BE2C (cell line): ENCODE results near the gene ELP5.

ENCODE experiments used
- DNase-seq: peaks from one replicate; pipeline ENCODE4 v3.0.0-alpha.2; 2020
- H3K27me3 ChIP-seq: fragments of 250-450 bp; sonication (Bioruptor Pico); 2 replicates; pipeline ENCODE4 v1.5.1; 2020; ENCODE audit warnings: mild to moderate bottlenecking
- H3K36me3 ChIP-seq: fragments of 250-450 bp; sonication (Bioruptor Pico); 2 replicates; pipeline ENCODE4 v1.5.1; 2020; ENCODE audit warnings: mild to moderate bottlenecking
- H3K4me1 ChIP-seq: fragments of 250-450 bp; sonication (Bioruptor Pico); 2 replicates; pipeline ENCODE4 v1.5.1; 2020
- H3K4me3 ChIP-seq: 2 replicates; pipeline ENCODE4 v1.5.1; 2011; ENCODE audit warnings: low read depth, low read length
- H3K9me3 ChIP-seq: fragments of 250-450 bp; sonication (Bioruptor Pico); 2 replicates; pipeline ENCODE4 v1.5.1; 2020
- TF ChIP-seq, protein P1 (sequence below): IDR thresholded peaks from 2 replicates; pipeline ENCODE4 v1.5.1; 2012; ENCODE audit warnings: mild to moderate bottlenecking, low read depth, low read length

Gene ELP5

GRCh38 chr17:7256766-7257456 is 4.9 kb downstream of the ELP5 start:
- no peaks in the 10 kb centered on the region for H3K9me3 ChIP-seq
- no peak overlapping the region for H3K4me3 ChIP-seq
- no peaks in the 10 kb centered on the region for H3K27me3 ChIP-seq
- H3K36me3 ChIP-seq, result no peaks in the 10 kb centered on the region
- DNase-seq, result no peak
- H3K4me1 ChIP-seq, result no peaks in the 10 kb centered on the region; the same call in 1 of the 2 replicates
- TF ChIP-seq, protein P1, sequence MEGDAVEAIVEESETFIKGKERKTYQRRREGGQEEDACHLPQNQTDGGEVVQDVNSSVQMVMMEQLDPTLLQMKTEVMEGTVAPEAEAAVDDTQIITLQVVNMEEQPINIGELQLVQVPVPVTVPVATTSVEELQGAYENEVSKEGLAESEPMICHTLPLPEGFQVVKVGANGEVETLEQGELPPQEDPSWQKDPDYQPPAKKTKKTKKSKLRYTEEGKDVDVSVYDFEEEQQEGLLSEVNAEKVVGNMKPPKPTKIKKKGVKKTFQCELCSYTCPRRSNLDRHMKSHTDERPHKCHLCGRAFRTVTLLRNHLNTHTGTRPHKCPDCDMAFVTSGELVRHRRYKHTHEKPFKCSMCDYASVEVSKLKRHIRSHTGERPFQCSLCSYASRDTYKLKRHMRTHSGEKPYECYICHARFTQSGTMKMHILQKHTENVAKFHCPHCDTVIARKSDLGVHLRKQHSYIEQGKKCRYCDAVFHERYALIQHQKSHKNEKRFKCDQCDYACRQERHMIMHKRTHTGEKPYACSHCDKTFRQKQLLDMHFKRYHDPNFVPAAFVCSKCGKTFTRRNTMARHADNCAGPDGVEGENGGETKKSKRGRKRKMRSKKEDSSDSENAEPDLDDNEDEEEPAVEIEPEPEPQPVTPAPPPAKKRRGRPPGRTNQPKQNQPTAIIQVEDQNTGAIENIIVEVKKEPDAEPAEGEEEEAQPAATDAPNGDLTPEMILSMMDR, result no peak

GRCh38 chr17:7258731-7259554 is 6.9 kb downstream of the ELP5 start:
- H3K4me1 ChIP-seq, result no peaks in the 10 kb centered on the region
- H3K4me3 ChIP-seq, result no peak overlapping the region
- no peaks in the 10 kb centered on the region for H3K9me3 ChIP-seq
- no peak for DNase-seq
- no peaks in the 10 kb centered on the region for H3K36me3 ChIP-seq
- TF ChIP-seq, protein P1, result no peak
- H3K27me3 ChIP-seq, result peaks cover 5% of the 10 kb centered on the region; the same call in 1 of the 2 replicates

- no peaks in the 10 kb centered on the region for H3K4me1 ChIP-seq
- no peak for DNase-seq
- no peaks in the 10 kb centered on the region for H3K36me3 ChIP-seq
These were observed 7.5 kb downstream of the ELP5 start for GRCh38 chr17:7259555-7259889.

DNA sequence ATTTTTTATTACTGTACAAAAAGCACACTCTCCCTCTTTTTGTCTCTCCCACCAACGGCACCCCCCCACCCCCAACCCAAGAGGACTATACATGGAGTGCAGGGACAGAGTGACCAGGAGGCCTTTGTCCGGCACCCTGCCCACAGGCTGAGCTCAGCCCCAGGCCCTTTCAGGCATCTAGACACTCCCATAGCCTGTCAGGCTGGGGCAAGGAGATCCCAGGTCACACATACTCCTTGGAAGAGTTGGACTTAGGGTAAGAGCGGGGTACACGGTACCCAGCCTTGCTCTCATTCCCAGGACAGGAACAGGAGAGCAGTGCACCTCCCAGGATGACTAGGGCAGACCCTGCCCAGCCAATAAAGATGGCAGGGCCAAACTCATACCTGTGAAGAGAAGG is 8.1 kb downstream of the ELP5 start:
- no peaks in the 10 kb centered on the region for H3K36me3 ChIP-seq
- no peaks in the 10 kb centered on the region for H3K4me1 ChIP-seq
- H3K27me3 ChIP-seq, result peaks cover 5% of the 10 kb centered on the region; the same call in 1 of the 2 replicates
- no peaks in the 10 kb centered on the region for H3K9me3 ChIP-seq
- no peak for DNase-seq
- no peak overlapping the region for H3K4me3 ChIP-seq
- TF ChIP-seq, protein P1, result no peak

More at GRCh38 chr17:7259555-7259889, 7.5 kb downstream of the ELP5 start:
- TF ChIP-seq, protein P1, result no peak
- Histone ChIP-seq H3K9me3 (no peaks in the 10 kb centered on the region), H3K4me3 (no peak overlapping the region), H3K27me3 (peaks cover 5% of the 10 kb centered on the region; the same call in 1 of the 2 replicates)

DNA sequence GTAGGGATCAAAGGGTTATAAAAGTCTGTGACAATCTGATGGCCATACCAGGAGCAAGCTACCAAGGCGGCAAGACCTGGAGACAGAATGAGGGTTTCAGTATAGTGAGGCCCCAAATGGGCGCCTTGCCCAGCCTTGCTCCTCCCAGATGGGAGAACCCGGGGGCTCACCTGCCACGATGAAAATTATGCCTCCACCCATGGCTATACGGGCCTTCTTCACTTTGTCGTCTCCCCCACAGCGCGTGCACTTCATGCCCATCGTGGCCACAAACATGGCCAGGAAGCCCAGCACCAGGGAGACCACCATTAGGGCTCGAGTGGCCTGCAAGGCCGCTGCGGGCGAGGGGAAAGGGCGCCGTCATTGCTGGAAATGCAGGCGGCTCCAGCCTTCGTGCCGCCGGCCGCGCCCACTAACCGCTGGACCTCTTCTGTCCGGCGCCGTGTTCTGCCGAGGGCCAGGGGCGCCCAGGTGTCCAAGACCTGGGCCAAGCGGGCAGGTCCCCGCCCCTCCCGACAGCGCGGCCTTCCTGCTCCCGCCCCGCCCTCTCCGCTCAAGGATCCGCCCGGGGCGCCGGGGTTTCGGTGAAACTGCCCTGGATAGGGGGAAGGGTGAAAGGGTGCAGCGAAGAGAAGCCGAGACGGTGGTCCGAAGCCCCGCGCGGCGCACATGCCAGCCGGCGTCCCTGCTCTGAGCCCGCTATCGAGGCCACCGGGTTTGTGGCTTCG is 8.8 kb downstream of the ELP5 start:
- Histone ChIP-seq H3K36me3 (no peaks in the 10 kb centered on the region), H3K4me3 (peak overlapping the region; percentile 46)

More for the DNA sequence above, 8.8 kb downstream of the ELP5 start:
- H3K27me3 ChIP-seq, result peaks cover 5% of the 10 kb centered on the region; the same call in 1 of the 2 replicates
- TF ChIP-seq, protein P1, result no peak
- no peaks in the 10 kb centered on the region for H3K9me3 ChIP-seq
- peak; percentile 22 for DNase-seq
- H3K4me1 ChIP-seq, result no peaks in the 10 kb centered on the region
